ENCODE measurements around the gene PROZ. TPM values are rescaled to one million over a fixed set of nuclear protein-coding genes. Genes with fewer than 3 reads are reported as not detected.

The PROZ gene
- polyA plus RNA-seq, 2 of the 4 experiments (the other 2 are of a cell fraction): not detected

- no peak for TF ChIP-seq JUNB (IDR thresholded peaks at IDR 0.05)
- TF ChIP-seq CHD4 (IDR thresholded peaks at IDR 0.05; ENCODE audit: borderline replicate concordance): no peak
- no peak for TF ChIP-seq MAZ (IDR thresholded peaks at IDR 0.05; ENCODE audit: borderline replicate concordance, low read depth, low read length)
- TF ChIP-seq PBX3 (IDR thresholded peaks at IDR 0.05): no peak
Observed at GRCh38 chr13:113145911-113146598, 12.4 kb upstream of the PROZ start (continued).

GRCh38 chr13:113146750-113147149 is 11.7 kb upstream of the PROZ start:
- ATAC-seq: no peak
- no peaks in the 10 kb centered on the region for H3K4me1 ChIP-seq
- no peak overlapping the region for H3K4me2 ChIP-seq
- FAIRE-seq: no peak
- H3K27ac ChIP-seq: no peak overlapping the region
- ChIA-PET CTCF (no interaction called here), POLR2A (no interaction called here)
- WGBS (ENCODE audit: missing lambda C conversion rate): 64% methylated on average over 8 of the region's 9 CpGs
- TF ChIP-seq RCOR1 (IDR thresholded peaks at IDR 0.05; ENCODE audit: low read depth, low read length) (no peak), MAZ (IDR thresholded peaks at IDR 0.05; ENCODE audit: borderline replicate concordance, low read depth, low read length) (no peak), MYC (IDR thresholded peaks at IDR 0.05; ENCODE audit: borderline replicate concordance, low read length) (no peak), KDM1A (IDR thresholded peaks at IDR 0.05; ENCODE audit: low read depth) (no peak), FOSL2 (IDR thresholded peaks at IDR 0.05) (no peak), FOSL2 (CRISPR knock-in tag; IDR thresholded peaks at IDR 0.05) (no peak), GATA3 (IDR thresholded peaks at IDR 0.05; ENCODE audit: borderline replicate concordance) (no peak), REST (IDR thresholded peaks at IDR 0.05) (no peak)
- no peak overlapping the region for H3K4me3 ChIP-seq
- no peak for DNase-seq (ENCODE audit: low read depth in 1 of 2, low spot score in 1 of 2)
- H3K9me3 ChIP-seq: no peaks in the 10 kb centered on the region

- WGBS (ENCODE audit: missing lambda C conversion rate): 45% methylated on average over 8 of the region's 8 CpGs
- no peak overlapping the region for H3K27ac ChIP-seq
- CTCF ChIA-PET: no interaction called here
- no peak overlapping the region for H3K4me2 ChIP-seq
- H3K4me1 ChIP-seq: no peaks in the 10 kb centered on the region
- H3K4me3 ChIP-seq: no peak overlapping the region
- TF ChIP-seq EHMT2 (IDR thresholded peaks at IDR 0.05; ENCODE audit: low read depth): no peak
- no peak for TF ChIP-seq BCL3 (IDR thresholded peaks at IDR 0.05)
- TF ChIP-seq FOSL2 (IDR thresholded peaks at IDR 0.05): no peak
- no peak for TF ChIP-seq FOSL2 (CRISPR knock-in tag; IDR thresholded peaks at IDR 0.05)
- TF ChIP-seq CHD4 (IDR thresholded peaks at IDR 0.05; ENCODE audit: borderline replicate concordance): no peak
- no peak for TF ChIP-seq SREBF2 (IDR thresholded peaks at IDR 0.05)
- no peak for TF ChIP-seq SMC3 (IDR thresholded peaks at IDR 0.05)
- no peak for TF ChIP-seq POLR2AphosphoS2 (conservative IDR thresholded peaks at IDR 0.05; ENCODE audit: low read length)
- no peak for TF ChIP-seq MAFK (IDR thresholded peaks at IDR 0.05; ENCODE audit: partially characterized antibody)
- TF ChIP-seq CHD2 (IDR thresholded peaks at IDR 0.05; ENCODE audit: low read length, partially characterized antibody): no peak
- TF ChIP-seq MYC (IDR thresholded peaks at IDR 0.05; ENCODE audit: borderline replicate concordance, low read length): no peak
- TF ChIP-seq EHF (CRISPR knock-in tag; IDR thresholded peaks at IDR 0.05): no peak
- TF ChIP-seq CEBPB (IDR thresholded peaks at IDR 0.05): no peak
- no peak for TF ChIP-seq HMGXB4 (CRISPR knock-in tag; IDR thresholded peaks at IDR 0.05; ENCODE audit: borderline replicate concordance)
- no peak for ATAC-seq
- H3K9me3 ChIP-seq: no peaks in the 10 kb centered on the region
- POLR2A ChIA-PET: no interaction called here
- DNase-seq (ENCODE audit: low read depth in 1 of 2, low spot score in 1 of 2): no peak
- FAIRE-seq: no peak
Observed at GRCh38 chr13:113147206-113147605, 11.2 kb upstream of the PROZ start.
